CD14-positive monocyte (primary cell): ENCODE results near the gene GRID2. TPM values are rescaled to one million over a fixed set of nuclear protein-coding genes. Genes with fewer than 3 reads are reported as not detected.

Experiments used
- DNase-seq, 3 donors: peaks; one replicate each; pipeline ENCODE4 v3.0.0-alpha.2; 2011 to 2022
- H2AFZ ChIP-seq: 2 replicates; pipeline ENCODE4 v1.6.0; 2012; ENCODE audit warnings: mild to moderate bottlenecking, low read depth, low read length, inconsistent platforms; ENCODE audit not compliant: insufficient read depth, poor library complexity, severe bottlenecking
- H3K27ac ChIP-seq, 2 donors: 1 replicate in 1 of 2; 2 replicates in 1 of 2; pipeline ENCODE4 v1.5.1; 2012 to 2013; ENCODE audit warnings: low read length in 2 of 2, control low read depth in 1 of 2, inconsistent platforms in 1 of 2, low read depth in 1 of 2, mild to moderate bottlenecking in 1 of 2
- H3K27me3 ChIP-seq, 2 donors: one replicate each; pipeline versions ENCODE4 v1.6.0 to v1.6.1; 2011 to 2013; ENCODE audit warnings: low read length in 2 of 2; ENCODE audit not compliant: control insufficient read depth in 2 of 2, insufficient read depth in 2 of 2
- H3K36me3 ChIP-seq, 2 donors: replicated peaks in 1 of 2; 1 replicate in 1 of 2; 2 replicates in 1 of 2; pipeline versions ENCODE4 v1.5.1 to v1.6.1; 2012 to 2013; ENCODE audit warnings: low read length in 2 of 2, control low read depth in 1 of 2, inconsistent platforms in 1 of 2, mild to moderate bottlenecking in 1 of 2; ENCODE audit not compliant: insufficient read depth in 2 of 2, control insufficient read depth in 1 of 2
- H3K4me1 ChIP-seq, 2 donors: 1 replicate in 1 of 2; 2 replicates in 1 of 2; pipeline versions ENCODE4 v1.5.1 to v1.6.1; 2012 to 2013; ENCODE audit warnings: low read length in 2 of 2, control low read depth in 1 of 2, inconsistent platforms in 1 of 2, mild to moderate bottlenecking in 1 of 2, moderate library complexity in 1 of 2; ENCODE audit not compliant: insufficient read depth in 2 of 2, control insufficient read depth in 1 of 2
- H3K4me2 ChIP-seq: replicated peaks from 2 replicates; pipeline ENCODE3; 2012; ENCODE audit warnings: low read length, moderate library complexity, mild to moderate bottlenecking; ENCODE audit not compliant: poor library complexity, severe bottlenecking; ENCODE audit errors: extremely low read depth
- H3K4me3 ChIP-seq, 3 experiments: fragments of 200-600 bp in 1 of 3; sonication (generic) in 1 of 3; replicated peaks in 1 of 3; 1 replicate in 2 of 3; 2 replicates in 1 of 3; pipeline ENCODE4 v1.5.1; 2011 to 2013; ENCODE audit warnings: low read length in 3 of 3, mild to moderate bottlenecking in 3 of 3, control low read depth in 2 of 3, low read depth in 2 of 3, inconsistent platforms in 1 of 3, moderate library complexity in 1 of 3
- H3K79me2 ChIP-seq: 2 replicates; pipeline ENCODE4 v1.6.0; 2012; ENCODE audit warnings: mild to moderate bottlenecking, control low read depth, inconsistent platforms, low read length, moderate library complexity; ENCODE audit not compliant: insufficient read depth
- H3K9ac ChIP-seq: 2 replicates; pipeline ENCODE4 v1.6.0; 2017; ENCODE audit warnings: low read length, mild to moderate bottlenecking; ENCODE audit not compliant: insufficient read depth, poor library complexity, severe bottlenecking
- H3K9me3 ChIP-seq, 2 donors: replicated peaks in 1 of 2; 1 replicate in 1 of 2; 2 replicates in 1 of 2; pipeline versions ENCODE4 v1.5.1 to v1.6.1; 2012 to 2013; ENCODE audit warnings: low read length in 2 of 2, control low read depth in 1 of 2; ENCODE audit not compliant: control insufficient read depth in 1 of 2, insufficient read depth in 1 of 2
- H4K20me1 ChIP-seq: 2 replicates; pipeline ENCODE4 v1.6.0; 2012; ENCODE audit warnings: mild to moderate bottlenecking, low read length, control low read depth, moderate library complexity; ENCODE audit not compliant: insufficient read depth
- H3K27ac Mint-ChIP-seq, 7 donors: one replicate each; pipeline ENCODE4 v1.8.0; 2020; ENCODE audit warnings: mild to moderate bottlenecking in 7 of 7, mixed read lengths in 7 of 7, moderate library complexity in 6 of 7, inconsistent platforms in 2 of 7
- H3K27me3 Mint-ChIP-seq, 3 donors: one replicate each; pipeline ENCODE4 v1.8.0; 2021 to 2022; ENCODE audit warnings: low read depth in 3 of 3, mild to moderate bottlenecking in 3 of 3, mixed read lengths in 3 of 3, moderate library complexity in 3 of 3, inconsistent platforms in 1 of 3
- H3K36me3 Mint-ChIP-seq, 2 donors: one replicate each; pipeline ENCODE4 v1.8.0; 2020; ENCODE audit warnings: mixed read lengths in 2 of 2, inconsistent platforms in 1 of 2, mild to moderate bottlenecking in 1 of 2
- H3K4me1 Mint-ChIP-seq: one replicate; pipeline ENCODE4 v1.8.0; 2020; ENCODE audit warnings: mild to moderate bottlenecking, mixed read lengths
- H3K4me3 Mint-ChIP-seq, 2 donors: one replicate each; pipeline ENCODE4 v1.8.0; 2020; ENCODE audit warnings: mild to moderate bottlenecking in 2 of 2, mixed read lengths in 2 of 2, moderate library complexity in 1 of 2
- H3K9me3 Mint-ChIP-seq, 7 donors: one replicate each; pipeline ENCODE4 v1.8.0; 2020 to 2022; ENCODE audit warnings: mixed read lengths in 7 of 7, mild to moderate bottlenecking in 6 of 7, moderate library complexity in 6 of 7, inconsistent platforms in 2 of 7
- CTCF ChIP-seq: fragments of 200-600 bp; IDR thresholded peaks from one replicate; pipeline ENCODE4 v1.8.0; 2022; ENCODE audit warnings: antibody characterized with exemption, mild to moderate bottlenecking
- WGBS: methylation state at CpG from one replicate; pipeline ENCODE4 v1.1.5; 2013; ENCODE audit warnings: missing lambda C conversion rate; ENCODE audit not compliant: insufficient coverage; 5-methylcytosine and 5-hydroxymethylcytosine counted together
- intact Hi-C, 2 donors: fragments of 100-400 bp; cut with micrococcal nuclease; formaldehyde crosslinking; loops; one replicate each; pipeline versions ENCODE4 v1.15.0 to v1.15.1; 2023
- polyA plus RNA-seq, 3 donors: library from polyadenylated mRNA; depleted of rRNA in 1 of 3; unstranded in 2 of 3; stranded (reverse) in 1 of 3; fragments of 300-500 nt in 2 of 3; fragments of >200 nt in 1 of 3; fragmentation: Illumina TruSeq in 2 of 3; gene quantifications; 1 replicate in 2 of 3; 2 replicates in 1 of 3; pipeline ENCODE4 v1.2.3, GENCODE V29; 2012 to 2021

The GRID2 gene
- polyA plus RNA-seq, 3 donors, result not detected

GRCh38 chr4:92307181-92307580 lies 3.4 kb downstream of the GRID2 start:
- Histone ChIP-seq H3K27me3 (peaks cover 43 to 56% of the 10 kb centered on the region in 2 donors), H3K36me3 (no peaks in the 10 kb centered on the region), H3K27ac (no peak overlapping the region), H3K9me3 (peaks cover 0 to 19% of the 10 kb centered on the region in 2 donors), H2AFZ (no peak overlapping the region), H3K79me2 (no peaks in the 10 kb centered on the region), H3K4me1 (no peaks in the 10 kb centered on the region), H3K9ac (no peak overlapping the region), H4K20me1 (no peaks in the 10 kb centered on the region), H3K4me3 (no peak overlapping the region), H3K4me2 (no peak overlapping the region)
- intact Hi-C loops, result no loop called here
- no peak for TF ChIP-seq CTCF
- no peak overlapping the region for H3K27ac Mint-ChIP-seq
- no peak for DNase-seq
- peaks cover 10% of the 10 kb centered on the region for H3K4me1 Mint-ChIP-seq
- H3K36me3 Mint-ChIP-seq, result peaks cover 0 to 5% of the 10 kb centered on the region in 2 donors
- H3K9me3 Mint-ChIP-seq, result peaks cover 0 to 10% (median 6%) of the 10 kb centered on the region in 7 donors
- WGBS, result 100% methylated on average over 1 of the region's 2 CpGs
- H3K4me3 Mint-ChIP-seq, result peak overlapping the region in 1 of 2 donors; percentile 60
- peaks cover 44 to 52% (median 45%) of the 10 kb centered on the region in 3 donors for H3K27me3 Mint-ChIP-seq

GRCh38 chr4:92307866-92308265 lies 4.1 kb downstream of the GRID2 start:
- no peak overlapping the region for H3K4me3 Mint-ChIP-seq
- Histone ChIP-seq H3K9me3 (peaks cover 0 to 19% of the 10 kb centered on the region in 2 donors), H3K4me3 (no peak overlapping the region), H3K27me3 (peaks cover 39 to 49% of the 10 kb centered on the region in 2 donors), H3K4me1 (no peaks in the 10 kb centered on the region), H2AFZ (no peak overlapping the region), H4K20me1 (no peaks in the 10 kb centered on the region), H3K79me2 (no peaks in the 10 kb centered on the region), H3K27ac (no peak overlapping the region), H3K4me2 (no peak overlapping the region), H3K9ac (no peak overlapping the region), H3K36me3 (no peaks in the 10 kb centered on the region)
- H3K4me1 Mint-ChIP-seq, result peaks cover 10% of the 10 kb centered on the region
- peaks cover 38 to 46% (median 39%) of the 10 kb centered on the region in 3 donors for H3K27me3 Mint-ChIP-seq
- intact Hi-C loops, result no loop called here
- TF ChIP-seq CTCF, result no peak
- WGBS, result 90% methylated on average over 2 of the region's 4 CpGs
- H3K36me3 Mint-ChIP-seq, result peaks cover 0 to 5% of the 10 kb centered on the region in 2 donors
- DNase-seq, result no peak
- peaks cover 0 to 10% (median 6%) of the 10 kb centered on the region in 7 donors for H3K9me3 Mint-ChIP-seq
- no peak overlapping the region for H3K27ac Mint-ChIP-seq
